ENCODE data around the gene BPIFB1. TPM values are rescaled to one million over a fixed set of nuclear protein-coding genes. Genes with fewer than 3 reads are reported as not detected.

Gene BPIFB1
- total and polyA plus RNA-seq, 9 donors = 0.15 TPM; not detected in 8

GRCh38 chr20:33291416-33291815 is 8.4 kb downstream of the BPIFB1 start:
- Histone ChIP-seq H3K27ac (no peak overlapping the region), H3K9me3 (no peaks in the 10 kb centered on the region), H3K36me3 (no peaks in the 10 kb centered on the region), H3K4me3 (no peak overlapping the region), H3K27me3 (no peaks in the 10 kb centered on the region), H3K4me1 (ENCODE audit: insufficient read depth) (no peaks in the 10 kb centered on the region)
- intact Hi-C loops (cut with DNase I) = loop anchor here in 1 of 4 donors (10.0 kb wide), 1 partner anchor 387 kb away; no protein-coding TSS in a partner anchor
- no peak for TF ChIP-seq POLR2A (IDR thresholded peaks at IDR 0.05)
- TF ChIP-seq CTCF (IDR thresholded peaks at IDR 0.05) = no peak
- no peak for TF ChIP-seq EP300 (IDR thresholded peaks at IDR 0.05)
- no peak for DNase-seq
- WGBS, 3 donors = 63 to 69% (median 63%) methylated on average over 8 of the region's 8 CpGs

GRCh38 chr20:33291830-33292355 is 8.9 kb downstream of the BPIFB1 start:
- no peak overlapping the region for H3K27ac ChIP-seq
- no peaks in the 10 kb centered on the region for H3K9me3 ChIP-seq
- H3K4me3 ChIP-seq = no peak overlapping the region
- H3K27me3 ChIP-seq = no peaks in the 10 kb centered on the region
- no peaks in the 10 kb centered on the region for H3K36me3 ChIP-seq
- WGBS, 3 donors = 22 to 30% (median 27%) methylated on average over 7 of the region's 7 CpGs
- peak in 1 of 5 donors; percentile 36 for DNase-seq
- H3K4me1 ChIP-seq (ENCODE audit: insufficient read depth) = no peaks in the 10 kb centered on the region
- no peak for TF ChIP-seq EP300 (IDR thresholded peaks at IDR 0.05)
- no peak for TF ChIP-seq CTCF (IDR thresholded peaks at IDR 0.05)
- TF ChIP-seq POLR2A (IDR thresholded peaks at IDR 0.05) = no peak
- intact Hi-C loops (cut with DNase I) = loop anchor here in 1 of 4 donors (10.0 kb wide), 1 partner anchor 387 kb away; no protein-coding TSS in a partner anchor

GRCh38 chr20:33296206-33296605 is 13.2 kb downstream of the BPIFB1 start:
- H3K4me1 ChIP-seq (ENCODE audit: insufficient read depth) = no peaks in the 10 kb centered on the region
- no peak overlapping the region for H3K4me3 ChIP-seq
- no peaks in the 10 kb centered on the region for H3K9me3 ChIP-seq
- no peak for DNase-seq
- H3K27ac ChIP-seq = no peak overlapping the region
- 50 to 60% (median 54%) methylated on average over 3 of the region's 3 CpGs for WGBS, 3 donors
- intact Hi-C loops (cut with DNase I) = loop anchor here in 1 of 4 donors (10.0 kb wide), 1 partner anchor 391 kb away; no protein-coding TSS in a partner anchor
- no peaks in the 10 kb centered on the region for H3K36me3 ChIP-seq
- no peaks in the 10 kb centered on the region for H3K27me3 ChIP-seq
- TF ChIP-seq POLR2A (IDR thresholded peaks at IDR 0.05) (no peak), EP300 (IDR thresholded peaks at IDR 0.05) (no peak), CTCF (IDR thresholded peaks at IDR 0.05) (no peak)

GRCh38 chr20:33298391-33298790 is 15.4 kb downstream of the BPIFB1 start:
- intact Hi-C loops (cut with DNase I) = loop anchor here in 1 of 4 donors (10.0 kb wide), 1 partner anchor 394 kb away; no protein-coding TSS in a partner anchor
- no peak for DNase-seq
- WGBS, 3 donors = 73 to 84% (median 76%) methylated on average over 11 of the region's 11 CpGs

More at GRCh38 chr20:33298391-33298790, 15.4 kb downstream of the BPIFB1 start:
- no peaks in the 10 kb centered on the region for H3K36me3 ChIP-seq
- no peaks in the 10 kb centered on the region for H3K27me3 ChIP-seq
- H3K4me3 ChIP-seq = no peak overlapping the region
- TF ChIP-seq POLR2A (IDR thresholded peaks at IDR 0.05) (no peak), CTCF (IDR thresholded peaks at IDR 0.05) (no peak), EP300 (IDR thresholded peaks at IDR 0.05) (no peak)
- no peak overlapping the region for H3K27ac ChIP-seq
- H3K4me1 ChIP-seq (ENCODE audit: insufficient read depth) = no peaks in the 10 kb centered on the region
- no peaks in the 10 kb centered on the region for H3K9me3 ChIP-seq

Data from ovary (tissue), 9 donors.